VCaP (cell line): Measurements from ENCODE around the gene SLC4A4.

ENCODE experiments used
- H3K27ac ChIP-seq: fragments of 450-650 bp; 2 replicates; pipeline ENCODE4 v1.5.1; 2017
- TF ChIP-seq, protein P1 (sequence below): fragments of 450-650 bp; conservative IDR thresholded peaks from 2 replicates; pipeline ENCODE4 v1.5.1; 2017; ENCODE audit warnings: mild to moderate bottlenecking, moderate library complexity

Gene SLC4A4

DNA sequence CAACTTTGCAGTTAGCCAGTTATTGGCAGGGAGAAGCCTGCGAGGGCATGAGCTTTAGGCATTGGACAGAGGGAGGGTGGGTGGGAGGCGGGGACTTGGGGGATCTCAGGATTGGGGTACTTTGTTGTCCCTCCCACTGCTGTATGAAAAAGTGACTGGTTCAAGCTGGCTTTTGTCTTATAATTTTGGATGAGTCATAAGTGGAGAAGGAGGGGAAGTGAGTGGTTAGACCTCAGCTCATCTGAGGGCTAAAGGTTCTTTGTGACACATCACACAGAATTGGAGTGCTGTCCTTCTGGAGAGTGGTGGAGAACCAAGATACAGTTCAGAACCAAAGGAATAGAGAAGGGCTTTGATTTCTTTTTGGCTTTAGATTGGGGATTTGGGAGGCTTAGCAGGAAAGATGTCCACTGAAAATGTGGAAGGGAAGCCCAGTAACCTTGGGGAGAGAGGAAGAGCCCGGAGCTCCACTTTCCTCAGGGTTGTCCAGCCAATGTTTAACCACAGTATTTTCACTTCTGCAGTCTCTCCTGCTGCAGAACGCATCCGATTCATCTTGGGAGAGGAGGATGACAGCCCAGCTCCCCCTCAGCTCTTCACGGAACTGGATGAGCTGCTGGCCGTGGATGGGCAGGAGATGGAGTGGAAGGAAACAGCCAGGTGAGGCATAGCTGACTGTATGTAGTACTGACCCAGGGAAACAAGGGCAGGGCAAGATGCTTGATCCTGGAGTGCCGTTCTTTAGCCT is at the start of gene SLC4A4:
Gene SLC4A4 (plus strand): TSS at position 175 of the 748 bp plus-strand sequence.
- TF ChIP-seq, protein P1, sequence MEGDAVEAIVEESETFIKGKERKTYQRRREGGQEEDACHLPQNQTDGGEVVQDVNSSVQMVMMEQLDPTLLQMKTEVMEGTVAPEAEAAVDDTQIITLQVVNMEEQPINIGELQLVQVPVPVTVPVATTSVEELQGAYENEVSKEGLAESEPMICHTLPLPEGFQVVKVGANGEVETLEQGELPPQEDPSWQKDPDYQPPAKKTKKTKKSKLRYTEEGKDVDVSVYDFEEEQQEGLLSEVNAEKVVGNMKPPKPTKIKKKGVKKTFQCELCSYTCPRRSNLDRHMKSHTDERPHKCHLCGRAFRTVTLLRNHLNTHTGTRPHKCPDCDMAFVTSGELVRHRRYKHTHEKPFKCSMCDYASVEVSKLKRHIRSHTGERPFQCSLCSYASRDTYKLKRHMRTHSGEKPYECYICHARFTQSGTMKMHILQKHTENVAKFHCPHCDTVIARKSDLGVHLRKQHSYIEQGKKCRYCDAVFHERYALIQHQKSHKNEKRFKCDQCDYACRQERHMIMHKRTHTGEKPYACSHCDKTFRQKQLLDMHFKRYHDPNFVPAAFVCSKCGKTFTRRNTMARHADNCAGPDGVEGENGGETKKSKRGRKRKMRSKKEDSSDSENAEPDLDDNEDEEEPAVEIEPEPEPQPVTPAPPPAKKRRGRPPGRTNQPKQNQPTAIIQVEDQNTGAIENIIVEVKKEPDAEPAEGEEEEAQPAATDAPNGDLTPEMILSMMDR: no peak
- no peak within 1 kb of the TSS for H3K27ac ChIP-seq

DNA sequence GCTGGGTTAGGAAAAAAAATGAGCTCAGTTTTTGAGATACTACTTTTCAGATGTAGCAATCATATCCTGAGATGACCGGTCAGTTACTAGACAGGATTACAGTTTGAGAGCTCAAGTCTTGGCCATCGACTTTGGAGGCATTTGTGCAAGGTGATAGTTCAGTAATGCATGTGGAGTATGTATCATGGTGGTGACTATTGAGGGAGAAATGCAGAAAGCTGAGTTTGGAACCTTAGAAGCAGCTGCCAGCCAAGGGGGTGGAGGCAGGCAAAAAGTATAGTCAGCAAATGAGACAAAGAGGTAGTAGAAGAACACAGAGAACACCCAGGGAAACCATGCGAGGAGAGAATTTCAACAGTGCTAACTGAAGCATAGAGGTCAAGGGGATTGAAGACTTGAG is 48.7 kb upstream of the SLC4A4 start:
- TF ChIP-seq, protein P1: no peak
- no peak overlapping the region for H3K27ac ChIP-seq

DNA sequence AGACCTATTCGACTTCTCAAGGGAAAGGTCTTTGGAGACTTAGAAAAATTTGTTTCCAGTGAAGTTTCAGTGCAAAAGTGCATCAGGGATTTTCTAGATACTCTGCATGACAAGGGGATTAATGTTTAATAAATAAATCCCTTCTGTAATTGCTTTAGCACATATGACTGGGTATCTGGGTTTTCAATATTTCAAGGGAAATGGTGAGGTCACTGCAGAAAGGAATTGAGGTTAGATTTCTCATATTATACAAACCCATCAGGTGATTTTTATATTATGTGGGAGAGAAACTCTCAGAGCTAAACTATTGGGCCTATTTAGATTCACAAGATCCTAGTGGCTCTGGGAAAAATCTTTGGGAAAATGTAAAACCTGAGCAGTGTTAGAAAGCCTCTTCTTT is 48.3 kb upstream of the SLC4A4 start:
- TF ChIP-seq, protein P1: no peak
- H3K27ac ChIP-seq: no peak overlapping the region

DNA sequence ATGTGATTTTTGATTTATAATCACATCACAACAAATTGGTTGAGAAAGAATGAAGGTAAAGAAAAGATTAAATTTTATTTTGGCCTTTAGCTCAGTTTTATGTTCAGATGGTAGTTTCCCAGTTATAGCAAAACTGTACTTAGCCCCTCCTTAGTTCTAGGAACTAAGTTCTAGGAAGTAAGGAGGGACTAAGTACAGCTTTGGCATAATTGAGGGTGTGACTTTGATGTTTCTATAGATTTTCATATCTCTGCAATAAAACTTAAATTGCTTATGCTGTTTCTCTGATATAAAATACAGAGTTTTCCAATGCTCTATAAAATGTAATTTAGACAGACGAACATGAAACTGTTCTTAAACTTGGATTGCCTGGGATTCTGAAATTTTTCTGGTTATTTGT is 46.6 kb upstream of the SLC4A4 start:
- TF ChIP-seq, protein P1: no peak
- no peak overlapping the region for H3K27ac ChIP-seq

DNA sequence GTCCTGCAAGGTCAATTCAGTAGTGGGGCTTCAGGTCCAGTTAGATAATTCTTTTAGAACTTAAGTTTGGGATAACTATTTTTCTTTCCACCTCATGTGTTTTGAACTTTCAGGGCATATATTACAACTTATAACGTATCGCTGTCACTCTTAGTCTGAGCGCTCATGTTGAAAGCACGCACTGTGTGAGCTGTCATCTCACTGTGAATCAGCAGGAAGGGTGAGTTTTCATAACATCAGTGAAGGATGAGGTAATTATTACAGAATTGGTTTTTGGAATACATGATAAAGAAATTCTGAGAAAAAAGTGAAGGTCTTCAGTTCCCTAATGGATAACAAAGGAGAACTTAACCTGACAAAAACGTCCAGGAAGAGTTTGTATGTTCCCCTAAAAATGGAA is 45.1 kb upstream of the SLC4A4 start:
- no peak overlapping the region for H3K27ac ChIP-seq
- TF ChIP-seq, protein P1: no peak

DNA sequence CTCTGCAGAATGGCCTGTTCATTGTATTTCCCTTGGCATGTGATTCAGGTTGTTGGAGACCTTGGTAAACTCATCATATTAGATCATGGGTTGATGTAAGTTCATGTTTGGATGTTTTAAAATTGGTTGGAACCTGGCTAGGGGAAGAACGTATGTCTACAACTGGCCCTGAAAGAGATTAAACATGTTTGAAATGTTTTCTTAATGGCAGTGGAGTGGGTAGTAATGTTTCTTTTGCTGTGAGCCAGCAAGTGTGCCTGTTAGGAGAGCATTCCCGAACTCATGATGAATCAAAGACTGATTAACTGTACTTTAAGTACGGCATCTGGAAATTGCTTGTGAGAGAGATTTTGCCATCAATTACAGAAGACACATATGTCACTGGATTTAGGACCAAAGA is 44.5 kb upstream of the SLC4A4 start:
- H3K27ac ChIP-seq: no peak overlapping the region

DNA sequence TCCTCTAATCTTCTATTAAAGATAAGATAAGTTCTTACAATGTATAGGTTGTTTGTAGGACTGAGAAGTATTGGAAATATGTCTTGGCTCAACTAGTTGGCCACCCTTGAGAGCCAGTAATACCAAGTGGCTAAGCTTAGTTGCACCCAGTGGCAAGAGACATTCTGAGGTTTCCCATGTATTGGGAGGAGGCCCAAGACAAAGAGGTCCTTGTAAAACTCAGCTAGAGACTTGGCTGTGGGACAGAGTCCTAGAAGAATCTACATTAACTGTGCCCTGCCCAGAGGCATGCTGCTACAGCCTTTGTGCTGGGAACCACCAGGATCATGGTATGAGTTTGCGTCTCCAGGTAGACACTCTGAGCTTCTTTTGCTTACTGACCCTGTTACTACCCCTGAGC is 41.9 kb upstream of the SLC4A4 start:
- no peak overlapping the region for H3K27ac ChIP-seq
- TF ChIP-seq, protein P1: no peak

More for the DNA sequence above, 44.5 kb upstream of the SLC4A4 start:
- TF ChIP-seq, protein P1: no peak
